Jurkat, Clone E6-1 (cell line): Measurements from ENCODE around the gene COL12A1.

Experiments used
- DNase-seq: peaks from one replicate; pipeline ENCODE4 v3.0.0-alpha.2; 2011; ENCODE audit warnings: low read depth, low spot score
- H3K4me3 ChIP-seq: 2 replicates; pipeline ENCODE4 v1.5.1; 2011; ENCODE audit warnings: mild to moderate bottlenecking, low read length, control low read depth, moderate library complexity

Gene COL12A1

GRCh38 chr6:75084872-75085381, 120.9 kb downstream of the COL12A1 start:
- no peak for DNase-seq
- H3K4me3 ChIP-seq, result no peak overlapping the region

- no peak for DNase-seq
- H3K4me3 ChIP-seq, result no peak overlapping the region
Observed at GRCh38 chr6:75084018-75084417, 121.8 kb downstream of the COL12A1 start.

- H3K4me3 ChIP-seq, result no peak overlapping the region
- DNase-seq, result no peak
Observed at GRCh38 chr6:75081921-75082320, 123.9 kb downstream of the COL12A1 start.

GRCh38 chr6:75081047-75081446, 124.8 kb downstream of the COL12A1 start:
- no peak overlapping the region for H3K4me3 ChIP-seq
- DNase-seq, result no peak

- no peak overlapping the region for H3K4me3 ChIP-seq
- DNase-seq, result no peak
Observed at GRCh38 chr6:75079589-75079988, 126.3 kb downstream of the COL12A1 start.

GRCh38 chr6:75077701-75078100, 128.2 kb downstream of the COL12A1 start:
- no peak overlapping the region for H3K4me3 ChIP-seq
- DNase-seq, result no peak

- no peak overlapping the region for H3K4me3 ChIP-seq
- no peak for DNase-seq
Observed at GRCh38 chr6:75076009-75076408, 129.8 kb downstream of the COL12A1 start.

- H3K4me3 ChIP-seq, result no peak overlapping the region
- no peak for DNase-seq
Observed at GRCh38 chr6:75070244-75070643, 135.6 kb downstream of the COL12A1 start.

GRCh38 chr6:75065523-75065922, 140.3 kb downstream of the COL12A1 start:
- H3K4me3 ChIP-seq, result no peak overlapping the region
- no peak for DNase-seq

GRCh38 chr6:75052491-75052890, 153.4 kb downstream of the COL12A1 start:
- no peak overlapping the region for H3K4me3 ChIP-seq
- DNase-seq, result no peak

- DNase-seq, result no peak
- H3K4me3 ChIP-seq, result no peak overlapping the region
Observed at GRCh38 chr6:75049308-75049707, 156.5 kb downstream of the COL12A1 start.

GRCh38 chr6:75044846-75045245, 161.0 kb downstream of the COL12A1 start:
- no peak for DNase-seq
- H3K4me3 ChIP-seq, result no peak overlapping the region

- DNase-seq, result no peak
- H3K4me3 ChIP-seq, result no peak overlapping the region
Observed at GRCh38 chr6:75041381-75041780, 164.5 kb downstream of the COL12A1 start.
